NCI-H526 (cell line): ENCODE data around the gene ZNF217.
A peak's percentile ranks its signal among the peaks of the same experiment; 100 is the strongest.
"Not testable (repeated sequence)": the region's sequence is repeated elsewhere in the genome, so short reads cannot be mapped to it uniquely, and the experiment has no call there.

Experiments used
- DNase-seq, 2 experiments: peaks; one replicate each; lab custom pipeline; 2025; lab: John Stamatoyannopoulos, UW

Gene ZNF217

DNA sequence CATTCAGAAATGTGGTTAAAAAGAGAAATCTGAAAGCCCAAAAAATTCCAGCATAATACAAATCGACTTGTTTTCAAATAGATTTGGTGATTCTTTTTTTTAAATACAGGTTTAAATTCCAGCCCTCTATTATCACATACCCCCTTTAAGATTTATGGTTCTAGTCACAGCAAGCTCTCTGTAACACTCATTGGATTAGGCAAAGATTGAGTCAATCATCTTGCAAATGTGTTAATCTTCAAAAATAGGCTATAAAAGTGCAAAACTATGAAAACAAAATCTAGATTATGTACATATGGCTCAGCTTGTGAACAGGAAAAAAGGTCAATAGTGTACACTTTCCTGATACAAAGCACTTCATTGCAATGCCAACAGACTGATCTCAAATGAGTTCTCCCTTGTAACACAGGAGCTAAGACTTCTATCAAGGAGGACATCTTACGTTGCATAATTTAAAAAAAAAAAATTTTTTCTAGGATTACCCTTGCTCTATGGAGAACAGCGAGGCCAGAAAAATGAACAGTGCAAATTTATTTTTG is 26.2 kb downstream of the ZNF217 start:
- no peak for DNase-seq

DNA sequence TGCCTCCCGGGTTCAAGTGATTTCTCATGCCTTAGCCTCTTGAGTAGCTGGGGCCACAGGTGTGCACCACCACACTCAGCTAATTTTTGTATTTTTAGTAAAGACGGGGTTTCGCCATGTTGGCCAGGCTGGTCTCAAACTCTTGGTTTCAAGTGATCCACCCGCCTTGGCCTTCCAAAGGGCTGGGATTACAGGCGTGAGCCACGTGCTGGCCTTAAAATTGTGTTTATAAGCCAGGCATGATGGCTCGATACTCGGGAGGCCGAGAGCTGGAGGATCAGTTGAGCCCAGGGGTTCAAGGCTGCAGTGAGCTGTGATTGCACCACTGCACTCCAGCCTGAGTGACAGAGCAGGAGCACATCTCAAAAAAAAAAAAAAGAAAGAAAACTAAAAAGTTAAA is 27.0 kb downstream of the ZNF217 start:
- DNase-seq, result not testable (repeated sequence)

DNA sequence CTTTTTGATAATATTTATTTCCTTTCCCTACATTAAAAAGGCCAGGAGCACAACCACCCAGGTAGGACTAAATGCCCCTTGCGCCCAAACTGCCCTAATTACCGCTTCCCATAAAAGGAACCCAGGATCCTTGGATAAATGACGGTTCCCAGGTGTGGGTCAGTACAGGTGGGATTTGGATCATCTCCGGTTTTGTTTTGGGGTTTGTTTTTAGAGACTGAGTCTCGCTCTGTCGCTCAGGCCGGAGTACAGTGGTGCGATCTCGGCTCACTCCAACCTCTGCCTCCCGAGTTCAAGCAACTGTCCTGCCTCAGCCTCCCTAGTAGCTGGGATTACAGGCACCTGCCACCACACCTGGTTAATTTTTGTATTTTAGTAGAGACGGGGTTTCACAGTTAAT is 28.4 kb downstream of the ZNF217 start:
- no peak for DNase-seq

DNA sequence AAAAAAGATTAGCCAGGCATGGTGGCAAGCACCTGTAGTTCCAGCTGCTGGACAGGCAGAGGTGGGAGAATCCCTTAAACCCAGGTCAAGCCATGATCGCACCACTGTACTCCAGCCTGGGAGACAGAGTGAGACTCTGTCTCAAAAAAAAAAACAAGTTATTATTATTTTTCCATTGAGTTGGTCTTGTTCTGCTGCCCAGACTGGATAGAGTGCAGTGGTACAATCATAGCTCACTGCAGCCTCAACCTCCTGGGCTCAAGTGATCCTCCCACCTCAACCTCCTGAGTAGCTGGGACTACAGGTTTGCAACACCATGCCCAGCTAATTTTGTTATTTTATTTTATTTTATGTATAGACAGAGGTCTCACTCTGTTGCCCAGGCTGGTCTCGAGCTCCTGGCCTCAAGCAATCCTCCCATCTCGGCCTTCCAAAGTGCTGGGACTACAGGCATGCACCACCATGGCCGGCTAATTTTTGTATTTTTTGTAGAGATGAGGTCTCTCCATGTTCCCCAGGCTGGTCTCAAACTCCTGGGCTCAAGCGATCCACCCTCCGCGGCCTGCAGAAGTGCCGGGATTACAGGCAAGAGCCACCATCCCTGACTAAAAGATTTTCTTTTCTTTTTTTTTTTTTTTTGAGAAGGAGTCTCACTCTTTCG is 31.4 kb downstream of the ZNF217 start:
- DNase-seq, result not testable (repeated sequence)

DNA sequence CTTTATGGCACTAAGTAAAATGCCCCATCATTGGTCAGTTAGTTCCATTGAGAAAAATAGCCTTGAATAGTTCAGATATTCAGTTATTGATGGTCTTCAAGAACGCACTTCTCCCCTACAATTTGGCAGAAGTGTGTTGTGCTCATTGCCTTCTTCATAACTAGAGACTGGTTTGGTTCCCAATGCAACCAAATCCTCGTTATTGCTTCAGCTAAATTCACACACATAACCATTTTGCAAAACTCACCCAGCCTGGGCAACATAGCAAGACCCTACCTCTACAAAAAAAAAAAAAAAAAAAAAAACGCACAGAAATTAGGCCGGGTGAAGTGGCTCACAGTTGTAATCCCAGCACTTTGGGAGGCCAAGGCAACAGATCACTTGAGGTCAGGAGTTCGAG is 32.1 kb downstream of the ZNF217 start:
- no peak for DNase-seq

DNA sequence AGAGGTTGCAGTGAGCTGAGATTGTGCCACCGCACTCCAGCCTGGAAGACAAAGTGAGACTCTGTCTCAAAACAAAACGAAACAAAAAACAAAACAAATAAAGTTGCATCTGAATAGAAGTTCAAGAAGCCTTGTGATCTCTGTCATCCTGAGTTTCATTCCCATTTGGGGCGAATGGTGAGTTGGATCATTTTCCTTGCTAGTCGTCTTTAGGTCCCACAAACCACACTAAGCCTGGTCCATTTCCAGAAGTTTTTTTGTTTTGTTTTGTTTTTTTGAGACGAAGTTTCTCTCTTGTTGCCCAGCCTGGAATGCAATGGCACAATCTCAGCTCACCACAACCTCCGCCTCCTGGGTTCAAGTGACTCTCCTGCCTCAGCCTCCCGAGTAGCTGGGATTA is 33.8 kb downstream of the ZNF217 start:
- no peak for DNase-seq

- no peak for DNase-seq
Measured at GRCh38 chr20:53557130-53557529, 36.5 kb downstream of the ZNF217 start.

DNA sequence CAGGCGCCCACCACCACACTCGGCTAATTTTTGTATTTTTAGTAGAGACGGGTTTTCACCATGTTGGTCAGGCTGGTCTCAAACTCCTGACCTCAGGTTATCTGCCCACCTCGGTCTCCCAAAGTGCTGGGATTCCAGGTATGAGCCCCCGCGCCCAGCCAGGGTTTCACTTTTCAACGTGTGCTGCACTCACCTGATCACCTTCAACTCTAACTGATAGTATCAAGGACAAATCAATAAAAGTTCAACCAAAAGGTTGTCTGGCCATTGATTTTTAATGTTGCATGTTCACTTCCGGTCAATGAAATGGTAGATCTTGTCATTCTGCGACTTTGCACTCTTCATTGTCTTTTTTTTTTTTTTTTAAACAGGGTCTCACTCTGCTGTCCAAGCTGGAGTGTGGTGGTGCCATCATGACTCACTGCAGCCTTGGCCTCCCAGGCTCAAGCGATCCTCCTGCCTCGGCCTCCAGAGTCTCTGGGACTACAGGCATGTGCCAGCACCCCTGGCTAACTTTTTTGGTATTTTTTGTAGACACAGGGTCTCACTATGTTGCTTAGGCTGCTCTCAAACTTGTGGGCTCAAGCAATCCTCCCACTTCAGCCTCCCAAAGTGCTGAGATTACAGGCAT is 37.3 kb downstream of the ZNF217 start:
- DNase-seq, result no peak

DNA sequence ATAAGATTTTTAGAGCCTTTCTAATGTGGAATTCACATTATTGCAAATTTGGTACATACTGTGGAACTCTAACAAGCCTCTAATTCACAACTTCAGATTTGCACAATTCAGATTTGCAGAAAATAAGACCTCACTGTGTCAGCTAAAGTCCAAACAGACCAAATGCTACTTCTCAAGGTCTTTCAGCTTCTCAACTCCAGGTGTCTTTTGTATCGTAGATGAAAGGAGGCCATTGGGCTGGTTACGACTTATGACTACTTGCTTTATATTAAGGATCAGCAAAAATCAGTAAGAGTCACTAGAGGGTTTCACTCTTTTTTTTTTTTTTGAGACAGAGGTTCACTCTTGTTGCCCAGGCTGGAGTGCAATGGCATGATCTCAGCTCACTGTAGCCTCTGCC is 37.8 kb downstream of the ZNF217 start:
- DNase-seq, result no peak

DNA sequence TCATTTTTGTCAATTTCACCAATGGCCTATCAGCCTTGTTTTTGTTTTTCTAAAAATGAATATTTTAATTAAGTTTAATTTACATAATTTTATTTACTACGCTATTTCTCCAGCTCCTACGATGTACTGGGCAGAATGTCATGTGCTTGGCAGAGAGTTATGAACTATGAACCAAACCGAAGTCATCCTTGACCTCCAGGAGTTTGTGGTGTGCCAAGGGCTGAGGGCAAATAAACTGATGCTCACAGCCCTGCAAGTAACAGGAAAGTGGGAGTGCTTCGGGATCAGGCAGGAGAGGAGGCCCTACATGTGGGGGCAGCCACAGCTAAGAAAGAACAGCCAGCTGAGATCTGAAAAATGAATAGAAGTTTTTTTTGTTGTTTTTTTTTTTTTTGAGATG is 38.6 kb downstream of the ZNF217 start:
- DNase-seq, result no peak

GRCh38 chr20:53552572-53552893 is 41.1 kb downstream of the ZNF217 start:
- DNase-seq, result not testable (repeated sequence)

GRCh38 chr20:53551719-53552571 is 41.7 kb downstream of the ZNF217 start:
- DNase-seq, result not testable (repeated sequence)

DNA sequence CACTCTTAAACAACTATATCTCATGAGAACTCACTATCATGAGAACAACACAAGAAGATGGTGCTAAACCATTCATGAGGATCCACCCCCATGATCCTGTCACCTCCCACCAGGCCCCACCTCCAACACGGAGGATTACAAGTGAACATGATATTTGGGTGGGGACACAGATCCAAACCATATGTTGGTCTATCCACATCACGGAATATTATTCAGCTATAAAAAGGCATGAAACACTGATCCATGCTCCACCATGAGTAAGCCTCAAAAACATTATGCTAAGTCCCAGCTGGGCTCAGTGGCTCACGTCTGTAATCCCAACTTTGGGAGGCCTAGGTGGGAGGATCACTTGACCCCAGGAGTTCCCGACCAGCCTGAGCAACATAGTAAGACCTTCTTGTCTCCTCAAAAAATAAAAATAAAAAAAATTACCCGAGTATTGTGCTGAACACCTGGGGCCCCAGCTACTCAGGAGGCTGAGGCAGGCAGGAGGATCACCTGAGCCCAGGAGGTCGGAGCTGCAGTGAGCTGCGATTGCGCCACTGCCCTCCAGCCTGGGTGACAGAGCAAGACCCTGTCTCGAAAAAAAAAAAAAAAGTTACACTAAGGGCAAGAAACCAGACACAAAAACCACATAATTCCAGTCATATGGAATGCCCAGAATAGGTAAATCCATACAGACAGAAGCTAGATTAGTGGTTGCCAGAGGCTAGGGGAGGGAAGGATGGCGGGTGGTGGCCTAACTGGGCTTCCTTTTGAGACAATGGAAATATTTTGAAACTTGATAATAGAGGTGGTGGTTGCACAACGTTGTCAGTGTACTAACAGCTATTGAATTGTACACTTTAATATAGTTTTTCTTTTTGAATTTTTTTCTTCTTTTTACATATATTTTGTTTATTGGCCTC is 43.1 kb downstream of the ZNF217 start:
- no peak for DNase-seq

DNA sequence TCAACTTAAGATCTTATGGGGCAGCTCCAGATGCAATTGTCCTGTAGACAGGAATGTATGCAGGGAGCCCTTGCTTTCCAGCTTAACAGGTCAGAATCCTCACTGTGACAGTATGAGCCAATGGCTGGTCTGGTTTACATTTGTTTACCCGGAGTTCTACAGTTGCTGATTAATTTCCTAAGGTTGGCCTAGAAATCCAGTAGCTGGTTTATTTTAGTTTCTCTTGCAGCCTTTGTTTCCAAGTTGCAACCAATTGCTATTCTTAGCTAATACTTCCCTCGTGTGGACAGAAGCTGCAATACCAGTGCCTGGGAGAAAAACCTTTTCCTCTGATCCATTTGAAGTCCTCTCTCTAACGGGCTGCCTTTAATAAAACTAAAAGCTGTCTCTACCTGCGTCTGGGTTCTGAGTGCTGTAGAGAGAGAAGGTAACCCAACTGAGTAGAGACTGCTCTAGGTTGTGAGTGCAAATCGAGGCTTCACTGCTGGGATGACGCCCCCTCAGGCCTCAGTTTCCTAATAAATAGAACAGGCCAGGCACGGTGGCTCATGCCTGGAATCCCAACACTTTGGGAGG is 45.9 kb downstream of the ZNF217 start:
- DNase-seq, result peak; percentile 52 to 86

DNA sequence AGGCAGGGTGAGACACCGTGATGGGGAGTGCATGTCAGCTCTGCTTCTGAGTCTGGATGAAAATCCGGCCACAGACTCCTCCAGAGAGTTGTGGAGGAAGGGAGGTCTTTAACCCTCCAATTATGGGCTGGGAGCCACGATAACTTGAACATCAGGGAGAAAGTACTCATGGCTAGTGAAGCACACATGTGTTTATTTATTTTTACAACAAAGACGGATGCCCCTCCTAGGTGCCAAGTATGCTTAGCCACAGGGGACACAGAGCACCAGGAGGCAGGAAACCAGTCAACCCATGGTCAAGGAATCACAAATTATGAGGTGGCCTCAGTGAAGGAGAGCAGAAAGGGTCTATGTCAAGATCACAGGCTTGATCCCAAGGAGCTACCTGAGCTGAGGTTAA is 54.1 kb downstream of the ZNF217 start:
- DNase-seq, result no peak

GRCh38 chr20:53536382-53536781 is 57.3 kb downstream of the ZNF217 start:
- DNase-seq, result not testable (repeated sequence)

DNA sequence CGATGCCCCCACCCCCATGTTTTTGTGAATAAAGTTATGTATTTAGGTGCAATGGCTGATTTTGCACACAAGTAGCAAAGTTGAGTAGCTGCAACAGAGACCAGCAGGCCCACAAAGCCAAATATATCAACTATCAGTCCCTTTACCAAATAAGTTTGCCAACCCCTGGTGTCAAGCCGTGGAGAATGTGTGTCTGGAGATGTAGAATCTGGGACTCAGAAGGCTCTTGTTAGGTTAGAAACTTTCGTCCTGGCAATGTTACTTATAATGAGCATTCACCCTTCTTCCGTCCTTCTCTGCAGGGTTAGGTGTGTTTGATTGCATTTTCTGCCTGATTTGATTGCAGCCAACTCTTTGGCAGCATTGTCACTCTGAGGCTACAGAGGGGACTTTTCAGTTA is 57.8 kb downstream of the ZNF217 start:
- no peak for DNase-seq

- no peak for DNase-seq
Measured at GRCh38 chr20:53534037-53534436, 59.6 kb downstream of the ZNF217 start.

GRCh38 chr20:53533500-53533899 is 60.1 kb downstream of the ZNF217 start:
- no peak for DNase-seq

- not testable (repeated sequence) for DNase-seq
Measured at GRCh38 chr20:53532654-53533312, 60.9 kb downstream of the ZNF217 start.

GRCh38 chr20:53530440-53530839 is 63.2 kb downstream of the ZNF217 start:
- DNase-seq, result no peak
